Pancreas (tissue), 10 donors: ENCODE data around the gene SND1. TPM values are rescaled to one million over a fixed set of nuclear protein-coding genes. Genes with fewer than 3 reads are reported as not detected.

Source experiments
- ATAC-seq, 4 donors: fragments of 200-7000 bp; cut with Tn5 transposase; one replicate each; pipeline versions ENCODE4 v1.8.0 to v1.9.1; 2020; ENCODE audit warnings: mild to moderate bottlenecking in 4 of 4, moderate library complexity in 4 of 4
- DNase-seq, 6 donors: peaks; one replicate each; pipeline ENCODE4 v3.0.0-alpha.2; 2020
- FAIRE-seq: peaks from 2 replicates; lab custom pipeline; 2012; peaks lifted over from hg19 to GRCh38; lab: Jason Lieb, UNC
- H3K27ac ChIP-seq, 4 donors: fragments of 200-600 bp; sonication (generic); 1 replicate in 3 of 4; 2 replicates in 1 of 4; pipeline versions ENCODE4 v1.5.0 to v1.8.0; 2020
- H3K27me3 ChIP-seq, 4 donors: fragments of 200-600 bp; one replicate each; pipeline ENCODE4 v1.8.0; 2021
- H3K36me3 ChIP-seq, 3 donors: fragments of 200-600 bp; sonication (generic) in 1 of 3; one replicate each; pipeline versions ENCODE4 v1.5.0 to v1.8.0; 2020 to 2021
- H3K4me1 ChIP-seq, 3 donors: fragments of 200-600 bp; one replicate each; pipeline ENCODE4 v1.8.0; 2021
- H3K4me3 ChIP-seq, 4 donors: fragments of 200-600 bp; sonication (generic) in 2 of 4; one replicate each; pipeline versions ENCODE4 v1.5.0 to v1.8.0; 2020 to 2021
- H3K9me3 ChIP-seq, 4 donors: fragments of 200-600 bp; one replicate each; pipeline ENCODE4 v1.8.0; 2021
- WGBS, 2 donors: extraction: QIAGEN DNeasy Blood & Tissue Kit; methylation state at CpG; one replicate each; pipeline ENCODE4 v1.1.7; 2013; 5-methylcytosine and 5-hydroxymethylcytosine counted together
- intact Hi-C, 3 donors: fragments of 100-400 bp; cut with DNase I; formaldehyde crosslinking; loops; one replicate each; pipeline versions ENCODE4 v1.11.1 to v1.14.2; 2022
- polyA plus RNA-seq, 2 donors: library from polyadenylated mRNA; stranded (reverse); fragments of 200-250 nt; gene quantifications; one replicate each; pipeline ENCODE4 v1.2.3, GENCODE V29; 2013
- total RNA-seq, 6 donors: library from RNA; stranded (reverse); fragmentation: NEBNext Ultra II Directional in 4 of 6; extraction: Animal tissue kit (Norgen Biotek cat#: 25700) in 4 of 6; gene quantifications; one replicate each; pipeline versions ENCODE4 v1.2.1 to v1.2.4, GENCODE V29; 2021 to 2023
- TF ChIP-seq, protein P1 (sequence below), 4 donors: fragments of 200-600 bp; sonication (generic) in 3 of 4; IDR thresholded peaks; one replicate each; pipeline versions ENCODE4 v1.5.0 to v1.8.0; 2021; ENCODE audit warnings: antibody characterized with exemption in 4 of 4
- donor health status: healthy with polysubstance abuse.
- donor health status: DM: no; HTN: no; CAD: no; lungs with moderate emphysema.
- donor health status: DM: no; HTN: no; CAD: no.
- donor health status: control.
- donor health status: control.
- donor health status: Bipolar disorder and iron deficiency.
- donor health status: DM: yes; HTN: yes; CAD: no.
- donor health status: DM: no; HTN: no; CAD: no.
- donor health status: DM: no; HTN: no; CAD: no.
- donor health status: DM: yes; HTN: yes; CAD: no.

SND1 gene
- total and polyA plus RNA-seq, 8 donors, result 84.1 to 308 (median 225) TPM

DNA sequence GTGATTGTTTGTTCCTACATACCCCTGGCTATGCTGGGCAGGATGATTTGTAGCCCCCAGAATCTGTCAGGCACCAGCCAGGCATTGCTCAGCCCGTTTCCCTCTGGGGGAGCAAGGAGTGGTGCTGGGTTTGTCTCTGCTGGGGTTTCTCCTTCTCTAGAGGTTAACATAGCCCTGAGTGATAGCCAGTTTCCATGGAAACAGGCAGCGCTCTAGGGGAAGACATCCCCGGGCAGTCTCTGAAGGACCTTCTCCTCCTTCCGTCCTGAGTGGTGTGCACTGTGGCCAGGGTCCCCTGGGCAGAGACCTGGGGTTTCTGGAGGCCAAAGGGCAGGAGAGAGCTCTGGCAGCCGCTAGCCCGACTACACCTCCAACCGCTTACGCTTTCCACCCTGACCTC, 429.8 kb downstream of the SND1 start:
- no peaks in the 10 kb centered on the region for H3K4me1 ChIP-seq
- no peaks in the 10 kb centered on the region for H3K9me3 ChIP-seq
- FAIRE-seq (no peak), DNase-seq (no peak), ATAC-seq (no peak)
- no peak overlapping the region for H3K27ac ChIP-seq
- intact Hi-C loops, result no loop called here
- peaks cover 5 to 29% (median 15%) of the 10 kb centered on the region in 3 donors for H3K36me3 ChIP-seq
- no peak overlapping the region for H3K4me3 ChIP-seq
- WGBS, 2 donors, result 91 to 97% methylated on average over 8 of the region's 8 CpGs
- TF ChIP-seq, protein P1, sequence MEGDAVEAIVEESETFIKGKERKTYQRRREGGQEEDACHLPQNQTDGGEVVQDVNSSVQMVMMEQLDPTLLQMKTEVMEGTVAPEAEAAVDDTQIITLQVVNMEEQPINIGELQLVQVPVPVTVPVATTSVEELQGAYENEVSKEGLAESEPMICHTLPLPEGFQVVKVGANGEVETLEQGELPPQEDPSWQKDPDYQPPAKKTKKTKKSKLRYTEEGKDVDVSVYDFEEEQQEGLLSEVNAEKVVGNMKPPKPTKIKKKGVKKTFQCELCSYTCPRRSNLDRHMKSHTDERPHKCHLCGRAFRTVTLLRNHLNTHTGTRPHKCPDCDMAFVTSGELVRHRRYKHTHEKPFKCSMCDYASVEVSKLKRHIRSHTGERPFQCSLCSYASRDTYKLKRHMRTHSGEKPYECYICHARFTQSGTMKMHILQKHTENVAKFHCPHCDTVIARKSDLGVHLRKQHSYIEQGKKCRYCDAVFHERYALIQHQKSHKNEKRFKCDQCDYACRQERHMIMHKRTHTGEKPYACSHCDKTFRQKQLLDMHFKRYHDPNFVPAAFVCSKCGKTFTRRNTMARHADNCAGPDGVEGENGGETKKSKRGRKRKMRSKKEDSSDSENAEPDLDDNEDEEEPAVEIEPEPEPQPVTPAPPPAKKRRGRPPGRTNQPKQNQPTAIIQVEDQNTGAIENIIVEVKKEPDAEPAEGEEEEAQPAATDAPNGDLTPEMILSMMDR (IDR thresholded peaks at IDR 0.05), result no peak
- H3K27me3 ChIP-seq, result no peaks in the 10 kb centered on the region

GRCh38 chr7:128082431-128082830, 430.4 kb downstream of the SND1 start:
- intact Hi-C loops, result no loop called here
- H3K36me3 ChIP-seq, result peaks cover 5 to 35% (median 15%) of the 10 kb centered on the region in 3 donors
- TF ChIP-seq, protein P1 (IDR thresholded peaks at IDR 0.05), result no peak
- FAIRE-seq, result no peak
- WGBS, 2 donors, result 90 to 98% methylated on average over 8 of the region's 8 CpGs
- H3K27me3 ChIP-seq, result no peaks in the 10 kb centered on the region
- no peak overlapping the region for H3K4me3 ChIP-seq
- no peaks in the 10 kb centered on the region for H3K9me3 ChIP-seq
- H3K27ac ChIP-seq, result no peak overlapping the region
- no peak for ATAC-seq
- no peaks in the 10 kb centered on the region for H3K4me1 ChIP-seq
- peak in 1 of 6 donors; percentile 43 for DNase-seq

DNA sequence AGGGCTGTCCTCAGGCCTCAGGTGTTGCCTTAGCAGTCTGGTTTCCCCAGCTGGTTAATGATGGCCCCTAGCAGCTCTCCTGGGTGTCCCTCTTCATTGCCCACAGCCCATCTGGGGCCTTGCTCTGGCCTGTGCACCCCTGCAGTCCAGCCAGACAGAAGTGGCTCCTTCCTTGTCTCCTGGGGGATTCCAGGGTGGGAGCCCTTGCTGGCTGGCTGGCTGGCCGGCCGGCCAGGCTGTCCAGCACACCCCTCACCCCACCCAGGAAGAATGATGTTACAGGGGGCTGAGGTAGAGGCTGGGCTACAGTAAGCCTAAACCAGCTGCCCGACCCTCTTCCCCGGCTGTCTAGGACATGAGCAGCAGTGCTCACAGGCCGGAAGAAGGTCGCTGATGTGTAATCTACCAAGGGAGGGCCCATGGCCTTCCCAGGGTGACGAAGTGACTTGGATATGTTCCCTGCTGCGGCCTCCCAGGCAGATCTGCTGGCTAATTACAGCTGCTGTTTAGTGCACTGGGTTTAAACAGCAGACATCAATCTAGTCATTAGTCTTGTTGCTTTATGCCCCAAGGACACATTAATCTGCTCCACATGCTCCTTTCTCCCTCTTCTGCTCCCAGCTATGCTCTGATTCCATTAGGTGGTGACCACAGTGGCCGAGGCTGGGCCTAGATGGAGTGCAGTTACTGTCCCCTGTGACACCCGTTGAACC, 433.1 kb downstream of the SND1 start:
- intact Hi-C loops, result no loop called here
- Histone ChIP-seq H3K27ac (peak overlapping the region in 3 of 4 donors; percentile 52 to 64 (median 54)), H3K36me3 (peaks cover 5 to 39% (median 26%) of the 10 kb centered on the region in 3 donors), H3K27me3 (no peaks in the 10 kb centered on the region), H3K4me1 (no peaks in the 10 kb centered on the region), H3K4me3 (no peak overlapping the region), H3K9me3 (no peaks in the 10 kb centered on the region)
- 61 to 64% methylated on average over 10 of the region's 10 CpGs for WGBS, 2 donors
- TF ChIP-seq, protein P1 (IDR thresholded peaks at IDR 0.05), result no peak
- DNase-seq (peak in 4 of 6 donors; percentile 58 to 64 (median 61)), FAIRE-seq (no peak), ATAC-seq (peak; percentile 69 to 85 (median 83))

- H3K4me1 ChIP-seq, result no peaks in the 10 kb centered on the region
- DNase-seq, result no peak
- H3K36me3 ChIP-seq, result peaks cover 5 to 62% (median 37%) of the 10 kb centered on the region in 3 donors
- H3K27ac ChIP-seq, result no peak overlapping the region
- FAIRE-seq, result no peak
- TF ChIP-seq, protein P1 (IDR thresholded peaks at IDR 0.05), result no peak
- intact Hi-C loops, result no loop called here
- H3K4me3 ChIP-seq, result no peak overlapping the region
- 90 to 93% methylated on average over 10 of the region's 10 CpGs for WGBS, 2 donors
- no peaks in the 10 kb centered on the region for H3K9me3 ChIP-seq
- ATAC-seq, result no peak
- H3K27me3 ChIP-seq, result no peaks in the 10 kb centered on the region
Measured at GRCh38 chr7:128090492-128090891, 438.5 kb downstream of the SND1 start.

DNA sequence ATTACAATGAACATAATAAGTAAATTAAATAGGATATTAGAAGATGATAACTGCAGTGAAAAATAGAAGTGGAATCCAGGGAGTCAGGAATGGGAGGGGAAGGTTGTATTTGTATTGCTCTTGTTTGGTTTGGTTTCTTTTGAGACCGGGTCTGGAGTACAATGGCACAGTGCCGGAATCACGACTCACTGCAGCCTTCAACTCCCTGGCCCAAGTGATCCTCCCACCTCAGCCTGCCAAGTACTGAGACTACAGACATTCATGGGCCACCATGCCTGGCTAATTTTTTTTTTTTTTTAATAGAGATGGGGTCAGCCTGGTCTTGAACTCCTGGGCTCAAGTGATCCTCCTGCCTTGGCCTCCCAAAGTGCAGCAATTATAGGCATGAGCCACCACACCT, 439.1 kb downstream of the SND1 start:
- ATAC-seq (no peak), FAIRE-seq (no peak), DNase-seq (no peak)
- Histone ChIP-seq H3K27me3 (no peaks in the 10 kb centered on the region), H3K9me3 (no peaks in the 10 kb centered on the region), H3K4me1 (no peaks in the 10 kb centered on the region), H3K36me3 (peaks cover 5 to 57% (median 32%) of the 10 kb centered on the region in 3 donors), H3K4me3 (no peak overlapping the region), H3K27ac (no peak overlapping the region)
- TF ChIP-seq, protein P1 (IDR thresholded peaks at IDR 0.05), result no peak
- 66 to 83% methylated on average over 3 of the region's 3 CpGs for WGBS, 2 donors
- intact Hi-C loops, result no loop called here
